Raji (cell line): ENCODE data around the gene ITGA5.

Experiments
- POLR2A ChIP-seq: IDR thresholded peaks from 2 replicates; pipeline ENCODE4 v1.6.1; 2011; ENCODE audit warnings: low read depth, low read length, control low read depth; ENCODE audit not compliant: insufficient read depth

Gene ITGA5

DNA sequence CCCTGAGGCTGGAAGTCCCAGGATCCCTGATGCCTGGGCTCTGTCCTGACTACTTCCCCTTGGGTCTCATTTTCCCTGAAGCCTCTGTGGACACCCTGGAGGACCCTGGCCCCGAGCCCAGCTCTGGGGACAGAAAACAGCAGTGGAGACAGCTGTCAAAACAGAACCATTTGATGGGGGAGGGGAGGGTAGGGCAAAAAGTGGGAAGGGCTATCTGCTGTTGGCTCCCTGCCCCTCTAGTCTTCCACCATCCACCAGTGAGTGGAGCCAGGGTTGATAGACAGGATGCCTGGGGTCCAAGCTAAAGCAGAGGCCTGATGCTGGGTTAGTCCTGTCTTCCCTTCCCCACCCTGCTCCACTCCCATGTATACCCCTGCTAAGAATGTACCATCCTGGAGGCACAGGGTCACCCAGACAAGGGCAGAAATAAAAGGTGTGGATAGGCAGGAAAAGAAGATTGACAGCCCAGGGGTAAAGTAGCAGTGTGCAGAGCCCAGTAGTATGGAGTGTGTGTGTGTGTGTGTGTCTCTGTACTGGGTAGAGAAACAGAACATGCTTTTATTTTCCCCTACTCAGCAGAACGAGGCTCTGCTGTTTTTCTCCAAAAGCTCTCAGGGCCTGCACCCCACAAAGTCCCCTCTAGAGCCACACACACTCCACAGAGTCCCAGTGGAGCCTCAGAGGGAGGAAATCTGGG is 44.4 kb downstream of the ITGA5 start:
- TF ChIP-seq POLR2A, result no peak

GRCh38 chr12:54373649-54374561 is 45.2 kb downstream of the ITGA5 start:
- no peak for TF ChIP-seq POLR2A

DNA sequence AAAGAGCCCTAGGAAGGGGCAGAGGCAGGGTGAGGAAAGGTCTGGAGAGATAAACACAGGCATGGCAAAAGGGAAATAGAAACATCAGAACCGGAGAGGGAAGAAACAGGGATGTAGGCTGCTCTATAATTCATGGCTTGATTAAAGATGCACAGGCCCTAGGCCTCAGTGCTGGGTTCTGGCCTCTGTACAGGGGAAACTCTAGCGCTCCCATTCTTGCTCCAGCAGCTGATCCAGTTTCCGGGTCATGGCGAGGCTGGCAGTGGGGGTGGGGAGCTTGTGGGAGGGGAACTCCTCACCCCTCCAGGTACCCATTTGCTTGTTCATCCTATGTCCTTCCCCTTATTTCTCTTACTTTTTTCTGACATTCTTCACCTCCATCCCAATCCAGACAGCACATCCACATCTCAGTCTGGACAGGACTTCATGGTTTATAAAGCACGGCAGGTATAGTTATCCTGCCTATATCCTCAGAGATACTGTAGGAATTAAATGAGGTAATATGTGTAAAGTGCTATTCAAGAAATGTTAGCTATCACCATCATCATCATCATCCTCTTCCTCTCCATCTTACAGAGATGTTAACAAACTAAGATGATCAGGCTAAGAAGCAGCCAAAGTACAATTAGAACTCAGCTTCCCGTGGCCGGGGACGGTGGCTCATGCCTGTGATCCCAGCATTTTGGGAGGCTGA is 46.8 kb downstream of the ITGA5 start:
- no peak for TF ChIP-seq POLR2A

DNA sequence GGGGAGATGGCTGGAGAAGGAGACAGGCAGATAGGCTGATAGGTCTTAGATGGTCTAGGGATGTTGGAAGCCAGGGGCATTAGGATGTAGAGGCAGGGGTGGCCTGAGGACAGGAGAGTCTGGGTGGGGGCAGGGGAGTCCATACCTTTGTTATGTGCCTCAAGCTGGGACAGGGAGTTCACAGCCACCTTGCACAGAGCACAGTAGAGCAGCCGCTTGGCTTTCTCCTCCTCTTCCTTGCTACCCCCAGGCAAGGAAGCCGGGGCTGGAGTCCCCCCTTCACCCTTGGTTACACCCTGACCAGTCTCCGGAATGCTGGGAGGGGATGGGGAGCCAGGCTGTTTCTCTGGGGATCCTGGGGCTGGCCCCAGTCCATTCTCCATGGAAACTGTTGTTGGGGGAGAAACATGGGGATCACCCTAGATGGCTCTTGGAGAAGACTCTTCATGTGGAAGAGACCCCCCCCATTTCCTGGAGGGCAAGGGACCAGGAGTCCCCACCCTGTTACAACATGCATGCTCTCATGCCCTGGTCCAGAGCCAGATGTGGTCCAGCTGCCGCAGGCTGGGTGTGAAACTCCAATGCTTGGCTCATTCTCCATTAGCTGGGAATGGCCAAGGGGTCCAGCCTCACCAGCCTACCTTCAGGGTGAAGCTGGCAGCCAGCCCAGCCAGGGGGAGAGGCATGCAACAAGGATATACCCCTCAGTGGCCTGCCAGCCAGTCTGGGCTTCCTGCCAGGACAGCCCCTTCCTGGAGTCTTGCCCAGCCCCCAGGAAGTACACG is 47.5 kb downstream of the ITGA5 start:
- TF ChIP-seq POLR2A, result no peak

- TF ChIP-seq POLR2A, result no peak
Measured at GRCh38 chr12:54370171-54370730, 48.8 kb downstream of the ITGA5 start.

GRCh38 chr12:54369597-54370131 is 49.4 kb downstream of the ITGA5 start:
- TF ChIP-seq POLR2A, result no peak

DNA sequence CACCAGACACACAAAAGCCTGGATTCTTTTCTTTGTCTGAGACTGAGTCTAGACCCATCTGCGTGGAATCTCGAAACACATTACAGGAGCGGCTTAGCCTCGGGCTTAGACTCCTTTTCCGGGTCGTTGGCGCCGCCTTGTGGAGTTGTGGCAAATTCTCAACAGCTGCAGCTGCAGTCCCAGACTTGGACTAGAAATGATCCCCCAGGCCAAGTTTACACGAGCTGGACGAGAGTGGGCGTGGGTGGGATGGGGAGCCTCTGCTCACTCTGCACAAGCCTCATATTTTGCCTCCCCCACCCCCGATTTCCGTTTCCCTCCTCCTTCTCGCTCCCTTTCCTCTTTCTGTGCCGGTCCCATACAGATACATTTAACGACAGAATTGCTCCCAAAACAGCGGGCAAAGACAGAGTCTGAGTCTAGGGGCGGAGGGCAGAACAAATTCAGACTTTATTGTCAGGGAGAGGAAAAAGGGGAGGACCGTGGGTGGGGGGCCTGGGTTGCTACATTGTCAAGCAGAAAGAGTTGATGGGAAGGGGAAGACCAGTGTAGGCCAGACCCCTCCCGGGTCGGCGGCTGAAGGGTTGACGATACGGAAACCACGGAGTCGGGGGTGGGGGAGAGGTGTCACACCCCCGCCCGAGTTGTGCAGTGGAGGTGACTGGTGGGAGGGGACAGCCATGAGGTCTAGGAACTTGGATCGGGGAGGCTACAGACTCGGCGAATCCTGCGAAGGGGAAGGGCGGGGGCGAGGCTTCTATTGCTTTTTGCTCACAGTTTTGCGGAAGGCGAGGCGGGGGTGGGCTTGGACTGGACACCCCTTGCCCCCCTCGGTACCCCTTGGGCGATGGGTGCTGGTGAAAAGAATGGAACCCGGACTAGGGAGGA is 50.1 kb downstream of the ITGA5 start:
- peak; percentile 49; the same call in 1 of the 2 replicates for TF ChIP-seq POLR2A

DNA sequence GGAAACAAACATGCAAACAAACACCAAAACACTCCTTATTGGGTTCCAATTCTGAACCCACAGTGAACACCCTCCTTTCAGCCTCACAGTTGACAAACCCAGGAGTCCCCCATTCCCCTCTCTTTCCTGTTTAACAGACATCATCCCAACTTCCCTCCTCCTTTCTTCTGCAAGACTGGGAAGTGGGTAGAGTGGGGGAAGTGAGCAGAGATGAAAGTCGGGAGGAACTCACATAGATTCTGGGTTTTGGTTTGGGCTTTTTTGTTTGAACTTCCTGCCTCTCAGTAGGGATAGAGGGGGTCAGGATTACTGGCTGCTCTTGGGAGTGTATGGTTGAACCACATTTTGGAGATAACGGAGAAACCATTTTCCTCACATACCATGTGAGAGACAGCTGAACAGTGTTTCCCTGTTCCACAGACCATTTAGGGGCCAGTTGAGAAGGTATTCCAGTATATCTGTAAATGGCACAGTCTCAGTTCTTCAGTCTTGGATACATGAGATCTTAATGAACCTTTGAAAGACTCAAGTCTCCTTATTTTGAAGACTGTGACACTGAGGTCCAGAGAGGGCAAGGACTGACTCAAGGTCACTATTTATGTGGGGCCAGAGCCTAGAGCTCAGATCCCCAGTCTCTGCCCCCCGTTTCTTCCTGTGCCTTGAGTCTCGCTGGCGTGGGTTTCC is 50.9 kb downstream of the ITGA5 start:
- no peak for TF ChIP-seq POLR2A

- TF ChIP-seq POLR2A, result no peak
Measured at GRCh38 chr12:54364413-54364812, 54.7 kb downstream of the ITGA5 start, which contains the start of gene GPR84. Gene GPR84, minus strand, starts transcription at chr12:54364486. Its CDS starts 635 bp downstream, at chr12:54363851.

GRCh38 chr12:54363618-54364017 is 55.4 kb downstream of the ITGA5 start:
- no peak for TF ChIP-seq POLR2A

DNA sequence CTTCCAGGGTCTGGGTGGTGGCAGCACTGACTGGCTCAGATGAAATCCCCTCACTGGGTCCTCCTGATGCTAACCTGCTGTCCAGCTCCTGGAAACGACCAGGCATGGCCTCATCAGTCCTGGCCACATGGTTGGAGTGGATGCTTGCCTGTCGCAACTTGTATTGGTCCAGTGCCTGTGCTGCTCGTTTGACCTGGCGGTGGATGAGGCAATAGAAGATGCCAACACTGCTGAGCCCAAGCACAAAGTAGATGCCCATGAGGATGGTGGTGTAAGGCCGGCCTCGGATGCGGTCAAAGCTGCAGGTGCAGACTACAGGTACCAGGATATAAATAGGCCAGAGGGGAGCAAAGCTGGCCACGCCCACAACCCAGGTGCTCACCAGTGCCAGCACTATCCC is 56.0 kb downstream of the ITGA5 start:
- no peak for TF ChIP-seq POLR2A

DNA sequence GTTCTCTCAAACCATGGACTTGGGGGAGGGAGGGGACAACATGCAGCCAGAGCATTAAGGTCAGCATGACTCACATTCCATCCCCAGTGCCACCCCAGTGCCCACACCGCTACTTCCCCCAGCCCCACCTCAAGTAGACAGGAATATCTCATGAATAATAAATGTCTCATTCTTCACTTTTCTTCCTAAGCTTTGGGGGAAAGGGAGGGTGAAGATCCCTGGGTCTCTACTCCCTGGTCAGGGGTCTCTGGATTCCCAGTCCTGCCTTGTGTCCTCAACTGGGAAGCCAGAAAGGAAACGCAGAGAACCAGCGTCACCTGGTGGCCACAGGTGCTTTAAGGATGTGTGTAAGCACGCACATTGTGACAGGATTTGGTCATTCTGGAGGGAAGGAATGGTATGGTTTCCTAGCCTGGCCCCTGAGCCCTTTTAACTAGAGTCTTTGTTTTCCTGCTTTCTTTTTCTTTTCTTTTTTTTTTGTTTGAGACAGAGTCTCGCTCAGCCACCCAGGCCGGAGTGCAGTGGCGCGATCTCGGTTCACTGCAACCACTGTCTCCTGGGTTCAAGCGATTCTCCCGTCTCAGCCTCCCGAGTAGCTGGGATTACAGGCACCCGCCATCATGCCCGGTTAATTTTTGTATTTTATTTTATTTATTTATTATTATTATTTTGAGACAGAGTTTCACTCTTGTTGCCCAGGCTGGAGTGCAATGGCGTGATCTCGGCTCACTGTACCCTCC is 58.2 kb downstream of the ITGA5 start:
- TF ChIP-seq POLR2A, result no peak
